Activated T-helper 9 cell treated with anti-CD3 and anti-CD28 coated beads, Interleukin-2, amount 50 U/mL, for 16 hours (primary cell): Measurements from ENCODE around the gene RIPPLY1.

Experiments
- DNase-seq: peaks from one replicate; pipeline ENCODE4 v3.0.0-alpha.2; 2020; ENCODE audit warnings: low read depth

The RIPPLY1 gene, protein sequence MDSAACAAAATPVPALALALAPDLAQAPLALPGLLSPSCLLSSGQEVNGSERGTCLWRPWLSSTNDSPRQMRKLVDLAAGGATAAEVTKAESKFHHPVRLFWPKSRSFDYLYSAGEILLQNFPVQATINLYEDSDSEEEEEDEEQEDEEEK

GRCh38 chrX:106903291-106903824, at the start of gene RIPPLY1:
TSS of gene RIPPLY1 (minus strand) at chrX:106903341. CDS start at chrX:106903287, 54 bp downstream.
- DNase-seq = no peak

- no peak for DNase-seq
Observed at GRCh38 chrX:106952538-106952937, 49.4 kb upstream of the RIPPLY1 start.

DNA sequence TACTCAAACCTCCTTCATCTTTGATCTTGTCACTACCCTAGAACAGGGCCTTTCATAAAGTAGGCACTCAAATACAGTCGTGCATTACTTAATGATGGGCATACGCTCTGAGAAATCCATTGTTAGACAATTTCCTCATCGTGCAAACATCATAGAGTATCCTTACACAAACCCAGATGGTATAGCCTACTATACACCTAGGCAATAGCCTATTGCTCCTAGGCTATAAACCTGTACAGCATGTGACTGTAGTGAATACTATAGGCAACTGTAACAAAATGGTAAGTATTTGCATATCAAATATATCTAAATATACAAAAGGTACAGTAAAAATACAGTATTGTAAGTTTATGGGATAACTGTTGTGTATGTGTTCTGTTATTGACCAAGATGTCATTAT, 48.9 kb upstream of the RIPPLY1 start:
- DNase-seq = no peak

- no peak for DNase-seq
Observed at GRCh38 chrX:106951230-106951629, 48.1 kb upstream of the RIPPLY1 start.

GRCh38 chrX:106950381-106950780, 47.2 kb upstream of the RIPPLY1 start:
- DNase-seq = no peak

DNA sequence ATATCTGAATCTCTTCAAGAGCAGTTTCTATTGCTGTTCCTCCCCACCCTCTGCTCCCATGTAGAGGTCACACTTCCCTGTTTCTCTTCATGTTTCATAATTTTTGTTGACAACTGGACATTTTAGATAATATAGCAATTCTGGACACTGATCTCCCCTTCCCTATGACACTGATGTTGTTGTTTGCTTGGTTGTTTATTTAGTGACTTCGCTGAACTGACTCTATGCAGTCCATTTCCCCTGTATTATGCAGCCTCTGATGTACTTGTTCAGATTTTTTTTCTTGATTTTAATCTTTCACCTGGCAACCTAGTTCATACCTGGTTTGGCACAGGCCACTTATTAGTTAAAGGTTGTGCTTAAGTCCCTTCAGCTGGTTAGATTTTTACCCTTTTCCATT, 46.2 kb upstream of the RIPPLY1 start:
- DNase-seq = no peak

DNA sequence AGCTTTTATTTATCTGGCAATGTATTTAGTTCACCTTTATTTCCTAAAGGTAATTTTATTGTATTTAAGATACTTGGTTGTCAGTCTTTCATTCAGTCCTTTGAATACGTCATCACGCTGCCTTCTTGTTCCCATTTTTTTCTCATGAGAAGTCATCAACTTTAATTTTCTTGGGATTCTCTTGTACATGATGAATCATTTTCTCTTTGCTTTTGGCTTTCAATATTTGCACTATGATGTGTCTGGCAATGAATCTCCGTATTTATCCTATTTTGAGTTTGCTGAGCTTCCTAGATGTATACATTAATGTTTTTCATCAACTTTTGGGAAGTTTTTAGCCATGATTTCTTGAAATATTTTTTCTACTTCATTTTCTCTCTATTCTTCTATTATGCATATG, 45.5 kb upstream of the RIPPLY1 start:
- no peak for DNase-seq

DNA sequence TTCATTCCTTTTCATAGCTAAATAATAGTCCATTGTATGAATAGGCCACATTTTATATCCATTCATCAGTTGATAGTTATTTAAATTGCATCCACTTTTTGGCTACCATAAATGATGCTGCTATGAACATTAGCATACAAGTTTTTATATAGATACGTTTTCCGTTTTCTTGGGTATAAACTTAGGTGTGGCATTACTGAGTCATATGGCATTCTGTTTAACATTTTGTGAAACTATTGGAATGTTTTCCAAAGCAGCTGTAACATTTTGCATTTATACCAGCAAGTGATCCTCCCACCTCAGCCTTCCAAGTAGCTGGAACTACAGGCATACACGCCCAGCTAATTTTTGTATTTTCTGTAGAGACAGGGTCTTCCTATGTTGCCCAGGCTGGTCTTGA, 43.3 kb upstream of the RIPPLY1 start:
- DNase-seq = no peak

DNA sequence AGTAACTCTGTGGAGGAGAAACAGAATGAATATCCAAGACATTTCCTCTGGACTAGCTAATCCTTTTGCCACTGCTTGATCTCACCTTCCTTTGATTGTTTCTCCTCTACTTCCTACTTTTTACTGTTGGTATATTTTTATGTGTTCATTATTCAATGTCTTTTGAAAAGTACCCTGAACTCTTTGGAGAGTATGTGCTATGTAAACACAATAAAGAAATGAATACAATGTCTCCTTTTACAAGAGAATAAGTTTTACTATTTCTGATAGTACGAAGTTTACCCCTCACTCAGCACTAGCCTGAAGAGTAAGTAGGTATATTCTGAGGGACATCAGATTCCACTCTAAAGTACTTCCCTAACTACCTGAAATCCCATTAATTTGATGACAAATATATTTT, 36.9 kb upstream of the RIPPLY1 start:
- no peak for DNase-seq

DNA sequence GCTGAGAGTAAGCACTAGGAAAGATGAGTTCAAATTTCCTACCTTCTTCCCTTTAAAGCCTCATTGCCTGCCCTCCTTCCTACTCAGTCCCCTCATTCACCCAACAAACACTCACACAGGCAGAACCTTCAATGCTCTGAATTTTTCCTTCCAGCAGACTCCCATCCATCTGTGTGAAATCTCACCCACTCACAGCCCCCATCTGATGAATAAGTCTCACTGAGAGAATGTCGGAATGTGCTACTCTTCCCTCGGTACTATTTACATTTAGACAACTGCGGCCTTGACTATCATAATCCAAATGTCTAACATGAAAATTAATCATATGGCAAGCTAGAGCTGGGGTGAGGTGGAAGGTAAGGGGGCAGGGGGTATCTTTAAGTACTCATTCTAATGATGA, 36.4 kb upstream of the RIPPLY1 start:
- no peak for DNase-seq

GRCh38 chrX:106936246-106936645, 33.1 kb upstream of the RIPPLY1 start:
- no peak for DNase-seq

GRCh38 chrX:106935175-106935574, 32.0 kb upstream of the RIPPLY1 start:
- DNase-seq = no peak

GRCh38 chrX:106933538-106933961, 30.4 kb upstream of the RIPPLY1 start:
- DNase-seq = no peak

DNA sequence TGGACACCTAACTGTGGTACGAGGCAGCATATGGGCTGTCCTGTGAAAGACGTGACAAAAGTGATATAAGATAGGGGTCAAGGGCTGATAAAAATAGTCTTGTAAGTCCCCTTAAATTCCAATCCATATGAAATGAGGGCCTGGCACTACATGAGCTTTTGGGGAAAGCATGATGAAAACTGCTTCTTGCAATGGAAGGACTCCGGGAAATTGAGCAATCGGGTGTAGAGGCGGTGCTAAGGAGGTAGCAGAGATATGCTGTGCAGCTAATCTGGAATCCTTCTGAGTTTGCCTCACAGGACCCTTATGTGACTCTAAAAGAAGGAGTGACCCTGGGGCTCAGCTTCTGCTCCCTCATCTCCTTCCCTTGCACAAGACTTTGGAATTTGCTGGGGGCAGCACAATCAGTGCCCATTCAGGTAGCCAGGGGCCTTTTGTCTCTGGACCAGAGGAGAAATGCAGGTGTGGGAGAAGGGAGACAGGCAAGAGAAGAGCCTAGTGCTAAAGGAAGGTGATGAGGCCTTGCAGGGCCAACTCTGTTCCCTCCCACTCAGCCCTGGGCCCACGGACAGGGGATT, 29.9 kb upstream of the RIPPLY1 start:
- no peak for DNase-seq

DNA sequence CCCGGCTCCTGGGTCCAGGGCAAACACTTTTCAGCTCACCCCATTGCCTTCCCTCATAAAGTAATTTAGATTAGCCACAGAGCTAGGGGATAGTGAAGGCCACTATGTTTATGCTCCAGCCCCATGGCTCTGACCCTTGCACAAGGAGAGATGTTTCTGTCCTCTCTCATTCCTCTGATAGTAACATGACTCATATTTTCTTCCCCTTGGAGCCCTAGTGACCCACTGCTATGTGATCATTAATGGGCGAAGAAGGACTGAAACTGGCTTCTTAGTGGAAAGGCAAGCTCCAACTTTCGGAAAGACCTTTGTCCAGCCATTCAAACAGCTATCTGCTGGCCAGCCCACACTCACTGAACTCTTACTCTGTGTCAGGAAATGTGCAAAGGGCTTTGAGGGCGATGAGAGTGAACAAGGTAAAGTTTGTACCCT, 29.4 kb upstream of the RIPPLY1 start:
- DNase-seq = no peak

DNA sequence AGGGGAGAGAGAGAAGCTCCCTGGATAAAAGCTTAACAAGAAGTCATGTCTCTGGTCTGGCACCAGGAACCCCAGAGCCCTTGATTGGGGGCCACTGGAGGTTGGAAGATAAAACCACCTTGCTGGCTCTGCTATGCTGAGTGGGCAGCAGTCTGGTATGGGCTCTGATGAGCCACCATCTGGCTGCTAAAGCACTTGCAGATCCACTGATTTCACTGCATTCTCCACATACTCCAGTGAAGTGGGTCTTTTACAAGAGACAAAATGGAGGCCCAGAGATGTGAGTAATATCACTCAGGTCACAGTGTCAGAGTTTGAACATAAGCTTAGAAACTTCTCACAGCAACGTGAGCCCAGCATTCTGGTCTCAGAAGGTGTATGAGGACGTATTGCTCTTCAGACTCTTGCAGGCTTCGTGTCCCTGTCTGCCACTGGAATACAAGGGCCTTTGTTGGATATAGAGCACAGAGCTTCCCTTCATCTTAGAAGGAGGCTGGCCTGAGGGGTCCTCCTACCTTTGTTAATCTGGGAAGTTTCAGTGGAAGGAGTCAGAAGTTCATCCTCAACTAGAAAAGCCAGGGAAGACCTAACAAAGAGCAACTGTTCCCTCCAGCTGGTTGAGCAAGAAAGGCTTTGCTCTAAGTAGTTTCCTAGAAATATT, 28.8 kb upstream of the RIPPLY1 start:
- no peak for DNase-seq

DNA sequence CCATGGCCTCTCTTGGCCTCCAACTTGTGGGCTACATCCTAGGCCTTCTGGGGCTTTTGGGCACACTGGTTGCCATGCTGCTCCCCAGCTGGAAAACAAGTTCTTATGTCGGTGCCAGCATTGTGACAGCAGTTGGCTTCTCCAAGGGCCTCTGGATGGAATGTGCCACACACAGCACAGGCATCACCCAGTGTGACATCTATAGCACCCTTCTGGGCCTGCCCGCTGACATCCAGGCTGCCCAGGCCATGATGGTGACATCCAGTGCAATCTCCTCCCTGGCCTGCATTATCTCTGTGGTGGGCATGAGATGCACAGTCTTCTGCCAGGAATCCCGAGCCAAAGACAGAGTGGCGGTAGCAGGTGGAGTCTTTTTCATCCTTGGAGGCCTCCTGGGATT, 25.1 kb upstream of the RIPPLY1 start:
- no peak for DNase-seq

DNA sequence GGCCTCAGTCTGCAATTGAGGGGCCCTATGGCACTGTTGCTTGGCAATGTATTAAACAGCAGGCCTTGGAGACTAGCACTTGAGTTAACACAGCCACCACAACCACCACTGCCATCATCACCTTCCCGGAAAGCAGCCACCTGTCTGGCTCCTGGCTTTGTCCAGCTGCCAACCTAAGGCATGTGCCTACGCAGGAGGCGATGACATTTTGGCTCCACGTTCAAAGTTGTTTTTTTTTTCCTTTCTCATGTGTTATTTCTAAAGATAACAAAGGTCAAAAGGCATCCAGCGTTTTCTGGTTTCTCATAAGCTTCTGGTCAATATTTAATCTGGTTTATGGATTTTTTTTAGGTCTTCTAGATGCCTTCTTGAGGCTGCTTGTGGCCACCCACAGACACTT, 24.6 kb upstream of the RIPPLY1 start:
- no peak for DNase-seq

DNA sequence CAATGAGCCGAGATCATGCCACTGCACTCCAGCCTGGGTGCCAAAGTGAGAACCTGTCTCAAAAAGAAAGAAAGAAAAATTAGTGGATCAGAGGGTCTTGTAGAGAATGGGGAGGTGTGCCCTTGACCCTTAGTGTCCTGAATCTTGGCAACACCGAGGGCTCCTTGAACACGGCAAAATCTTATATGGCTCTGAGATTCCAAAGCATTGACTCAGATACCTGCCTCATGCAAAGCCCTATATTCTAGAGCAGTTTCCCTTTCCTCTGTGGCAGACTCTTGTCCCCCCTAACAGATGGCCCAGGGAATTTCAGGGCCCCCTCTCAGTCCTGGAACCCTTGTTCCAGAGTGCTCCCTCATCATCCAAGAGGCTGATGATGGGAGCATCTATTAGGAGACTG, 23.9 kb upstream of the RIPPLY1 start:
- DNase-seq = no peak

DNA sequence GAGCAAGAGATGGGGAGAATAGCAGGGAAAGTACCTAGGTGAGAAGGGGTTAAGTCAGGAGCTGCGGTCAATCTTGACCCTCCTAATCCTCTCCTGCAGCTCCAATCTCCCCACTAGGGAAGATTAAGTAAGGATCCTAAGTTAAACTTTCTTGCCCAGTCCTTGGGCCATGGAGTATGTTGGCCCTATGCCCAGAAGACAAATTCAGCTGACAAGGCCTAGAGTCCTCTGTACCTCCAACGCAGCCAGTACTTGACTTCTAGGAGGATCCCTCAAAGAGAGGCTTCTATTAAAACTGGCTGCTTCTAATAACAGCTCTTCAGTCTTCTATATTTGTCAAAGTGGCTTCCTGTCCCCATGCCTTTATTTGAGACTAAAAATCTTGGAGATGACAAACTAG, 18.5 kb upstream of the RIPPLY1 start:
- DNase-seq = no peak

GRCh38 chrX:106919932-106920452, 16.9 kb upstream of the RIPPLY1 start, which contains the start of gene CLDN2:
TSS of gene CLDN2 (plus strand) at chrX:106920402. CDS start at chrX:106928229, 7,827 bp downstream.
- no peak for DNase-seq

DNA sequence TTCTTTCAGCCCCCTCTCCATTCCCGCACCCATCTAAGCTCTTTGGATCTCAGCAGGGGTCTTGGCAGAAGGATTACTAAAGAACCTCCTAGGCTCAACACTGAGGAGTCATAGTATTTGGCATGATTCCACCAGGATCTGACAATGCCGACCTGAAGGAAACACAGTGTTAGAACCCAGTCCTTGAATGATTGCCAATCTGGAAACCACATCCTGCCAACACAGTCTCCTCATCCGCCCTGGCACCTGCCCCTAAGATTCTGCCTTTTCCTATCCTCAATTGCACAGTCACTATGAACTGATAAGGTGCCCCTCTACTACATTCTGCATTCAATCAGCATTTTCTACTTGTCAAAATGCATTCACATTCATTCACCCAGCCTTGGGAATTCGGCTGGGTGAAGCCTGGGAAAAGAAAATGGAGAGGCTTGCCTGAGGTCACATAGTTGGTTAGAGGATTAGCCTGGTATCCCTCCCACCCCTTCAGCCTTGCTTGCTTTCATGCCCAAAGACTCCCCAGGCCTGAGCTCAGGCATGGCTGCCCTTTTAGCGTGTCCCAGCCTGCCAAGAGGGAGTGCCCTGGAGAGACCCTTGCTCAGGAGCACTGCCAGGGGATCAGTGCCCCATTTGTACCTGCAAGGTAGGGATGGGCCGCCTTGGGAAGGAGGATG, 14.8 kb upstream of the RIPPLY1 start:
- DNase-seq = no peak

- DNase-seq = no peak
Observed at GRCh38 chrX:106912864-106913263, 9.7 kb upstream of the RIPPLY1 start.
